WTC11 (cell line): ENCODE results near the gene ADAMTSL5.

Source experiments
- CBFB ChIP-seq: sonication (generic); formaldehyde crosslinking; IDR thresholded peaks from 2 replicates; pipeline ENCODE4 v1.8.1; 2022; ENCODE audit warnings: mild to moderate bottlenecking, low read depth, missing genetic modification reagents
- CTCF ChIP-seq: fragments of 200-600 bp; IDR thresholded peaks from 2 replicates; pipeline ENCODE4 v1.8.0; 2022; ENCODE audit warnings: antibody characterized with exemption
- ELF4 ChIP-seq: sonication (generic); formaldehyde crosslinking; IDR thresholded peaks from 2 replicates; pipeline ENCODE4 v1.8.1; 2022; ENCODE audit warnings: low read depth, mild to moderate bottlenecking, moderate library complexity, missing genetic modification reagents
- ESRRA ChIP-seq: sonication (generic); formaldehyde crosslinking; IDR thresholded peaks from 2 replicates; pipeline ENCODE4 v1.8.1; 2022; ENCODE audit warnings: mild to moderate bottlenecking, missing genetic modification reagents, borderline replicate concordance
- FOXJ3 ChIP-seq: sonication (generic); formaldehyde crosslinking; IDR thresholded peaks from 2 replicates; pipeline ENCODE4 v1.9.0; 2021; ENCODE audit warnings: missing genetic modification reagents, mild to moderate bottlenecking, borderline replicate concordance
- NR2C2 ChIP-seq: sonication (generic); formaldehyde crosslinking; IDR thresholded peaks from 2 replicates; pipeline ENCODE4 v1.8.0; 2022; ENCODE audit warnings: mild to moderate bottlenecking, missing genetic modification reagents
- SP1 ChIP-seq: sonication (generic); formaldehyde crosslinking; conservative IDR thresholded peaks from 2 replicates; pipeline ENCODE4 v1.8.1; 2022; ENCODE audit warnings: missing genetic modification reagents
- TCF7 ChIP-seq: sonication (generic); formaldehyde crosslinking; IDR thresholded peaks from 2 replicates; pipeline ENCODE4 v1.8.0; 2022; ENCODE audit warnings: mild to moderate bottlenecking, low read depth, missing genetic modification reagents, moderate library complexity
- TEAD1 ChIP-seq: sonication (generic); formaldehyde crosslinking; IDR thresholded peaks from 2 replicates; pipeline ENCODE4 v1.8.0; 2022; ENCODE audit warnings: mild to moderate bottlenecking, missing genetic modification reagents
- USF1 ChIP-seq: sonication (generic); formaldehyde crosslinking; IDR thresholded peaks from 2 replicates; pipeline ENCODE4 v1.8.0; 2022; ENCODE audit warnings: mild to moderate bottlenecking, missing genetic modification reagents
- ZNF138 ChIP-seq: sonication (generic); formaldehyde crosslinking; conservative IDR thresholded peaks from 2 replicates; pipeline ENCODE4 v1.8.1; 2022; ENCODE audit warnings: mild to moderate bottlenecking, moderate library complexity, missing genetic modification reagents
- TF ChIP-seq, protein P1 (sequence below): sonication (generic); formaldehyde crosslinking; IDR thresholded peaks from 2 replicates; pipeline ENCODE4 v1.8.0; 2022; ENCODE audit warnings: mild to moderate bottlenecking, missing genetic modification reagents
- TF ChIP-seq, protein P2 (sequence below): fragments of 250-450 bp; sonication (Bioruptor Pico); IDR thresholded peaks from 2 replicates; pipeline ENCODE4 v2.1.2; 2022; ENCODE audit warnings: mild to moderate bottlenecking, moderate library complexity
- TF ChIP-seq, protein P3 (sequence below): sonication (generic); formaldehyde crosslinking; conservative IDR thresholded peaks from 2 replicates; pipeline ENCODE4 v1.8.1; 2022; ENCODE audit warnings: mild to moderate bottlenecking, missing genetic modification reagents

GRCh38 chr19:1478934-1479707 lies 33.7 kb downstream of the ADAMTSL5 start, which contains the start of gene C19orf25:
- TF ChIP-seq ELF4 (CRISPR knock-in tag) (no peak), ESRRA (CRISPR knock-in tag) (peak; percentile 59; the same call in 1 of the 2 replicates), CTCF (no peak), NR2C2 (CRISPR knock-in tag) (no peak), TEAD1 (CRISPR knock-in tag) (no peak), SP1 (CRISPR knock-in tag) (peak; percentile 93), CBFB (CRISPR knock-in tag) (no peak), ZNF138 (CRISPR knock-in tag) (no peak; the same call in 1 of the 2 replicates), FOXJ3 (CRISPR knock-in tag) (no peak), TCF7 (no peak), USF1 (CRISPR knock-in tag) (peak; percentile 96)
- TF ChIP-seq, protein P1, sequence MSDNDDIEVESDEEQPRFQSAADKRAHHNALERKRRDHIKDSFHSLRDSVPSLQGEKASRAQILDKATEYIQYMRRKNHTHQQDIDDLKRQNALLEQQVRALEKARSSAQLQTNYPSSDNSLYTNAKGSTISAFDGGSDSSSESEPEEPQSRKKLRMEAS (CRISPR knock-in tag) = peak; percentile 84
- TF ChIP-seq, protein P2, sequence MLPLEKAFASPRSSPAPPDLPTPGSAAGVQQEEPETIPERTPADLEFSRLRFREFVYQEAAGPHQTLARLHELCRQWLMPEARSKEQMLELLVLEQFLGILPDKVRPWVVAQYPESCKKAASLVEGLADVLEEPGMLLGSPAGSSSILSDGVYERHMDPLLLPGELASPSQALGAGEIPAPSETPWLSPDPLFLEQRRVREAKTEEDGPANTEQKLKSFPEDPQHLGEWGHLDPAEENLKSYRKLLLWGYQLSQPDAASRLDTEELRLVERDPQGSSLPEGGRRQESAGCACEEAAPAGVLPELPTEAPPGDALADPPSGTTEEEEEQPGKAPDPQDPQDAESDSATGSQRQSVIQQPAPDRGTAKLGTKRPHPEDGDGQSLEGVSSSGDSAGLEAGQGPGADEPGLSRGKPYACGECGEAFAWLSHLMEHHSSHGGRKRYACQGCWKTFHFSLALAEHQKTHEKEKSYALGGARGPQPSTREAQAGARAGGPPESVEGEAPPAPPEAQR = no peak
- TF ChIP-seq, protein P3, sequence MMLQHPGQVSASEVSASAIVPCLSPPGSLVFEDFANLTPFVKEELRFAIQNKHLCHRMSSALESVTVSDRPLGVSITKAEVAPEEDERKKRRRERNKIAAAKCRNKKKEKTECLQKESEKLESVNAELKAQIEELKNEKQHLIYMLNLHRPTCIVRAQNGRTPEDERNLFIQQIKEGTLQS = no peak
